Neuron (in vitro differentiated cells): ENCODE data around the gene FOXO3.
"Not testable (repeated sequence)": the region's sequence is repeated elsewhere in the genome, so short reads cannot be mapped to it uniquely, and the experiment has no call there.

ENCODE experiments used
- H2AFZ ChIP-seq: one replicate; pipeline ENCODE4 v1.6.1; 2013; ENCODE audit warnings: low read depth, mild to moderate bottlenecking, inconsistent platforms, low read length, moderate library complexity
- H3K27me3 ChIP-seq: one replicate; pipeline ENCODE4 v1.6.1; 2013; ENCODE audit warnings: low read length; ENCODE audit not compliant: insufficient read depth
- H3K36me3 ChIP-seq: one replicate; pipeline ENCODE4 v1.6.1; 2013; ENCODE audit warnings: low read length; ENCODE audit not compliant: insufficient read depth
- H3K4me1 ChIP-seq: one replicate; pipeline ENCODE4 v1.6.1; 2013; ENCODE audit warnings: low read length; ENCODE audit not compliant: insufficient read depth
- H3K4me3 ChIP-seq: 2 replicates; pipeline ENCODE4 v1.5.1; 2013; ENCODE audit warnings: mild to moderate bottlenecking, low read length, moderate library complexity
- H3K9me3 ChIP-seq: one replicate; pipeline ENCODE4 v1.6.1; 2013; ENCODE audit warnings: low read length

Gene FOXO3

DNA sequence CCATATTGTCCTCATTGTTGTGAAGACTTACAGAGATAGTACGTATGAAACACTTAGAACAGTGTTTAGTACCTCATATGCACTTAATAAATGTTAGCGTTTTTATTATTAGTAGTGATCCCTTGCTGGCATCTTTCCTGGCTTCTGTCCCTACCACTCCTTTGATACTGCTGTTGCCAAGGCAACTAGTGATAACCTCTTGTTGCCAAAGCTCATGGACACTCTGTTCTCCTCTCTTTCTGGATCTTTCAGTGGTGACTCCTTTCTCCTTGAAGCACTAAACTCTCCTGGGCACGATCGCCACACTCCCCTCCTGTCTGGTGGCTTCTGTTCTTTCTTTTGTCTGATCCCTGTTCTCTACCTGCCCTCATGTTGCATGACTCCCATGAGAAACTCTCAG lies 83.5 kb downstream of the FOXO3 start:
- H3K9me3 ChIP-seq = peaks cover 2% of the 10 kb centered on the region
- no peaks in the 10 kb centered on the region for H3K27me3 ChIP-seq
- no peak overlapping the region for H3K4me3 ChIP-seq

DNA sequence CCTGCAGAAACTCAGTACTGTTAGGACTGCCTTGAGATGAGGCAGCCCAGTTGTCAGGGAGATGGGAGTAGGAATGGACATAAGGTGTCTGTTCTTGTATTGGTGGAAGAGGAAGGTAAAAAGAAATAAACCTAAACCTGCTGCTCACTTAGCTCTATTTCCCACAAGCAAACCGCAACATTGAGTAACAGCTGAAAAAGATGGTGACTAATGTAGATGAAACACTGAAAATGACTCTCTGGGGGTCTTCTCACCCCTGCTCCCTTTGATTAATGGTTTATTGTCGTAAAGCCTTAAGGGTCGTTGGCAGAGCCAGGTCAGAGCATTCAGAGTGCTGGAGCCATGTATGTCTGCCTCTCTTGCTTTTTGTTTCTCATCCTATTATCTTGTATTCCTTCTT lies 87.5 kb downstream of the FOXO3 start:
- Histone ChIP-seq H3K4me3 (no peak overlapping the region), H3K4me1 (peaks cover 5% of the 10 kb centered on the region)

More for the DNA sequence above, 83.5 kb downstream of the FOXO3 start:
- Histone ChIP-seq H3K36me3 (no peaks in the 10 kb centered on the region), H3K4me1 (peaks cover 5% of the 10 kb centered on the region), H2AFZ (no peak overlapping the region)

DNA sequence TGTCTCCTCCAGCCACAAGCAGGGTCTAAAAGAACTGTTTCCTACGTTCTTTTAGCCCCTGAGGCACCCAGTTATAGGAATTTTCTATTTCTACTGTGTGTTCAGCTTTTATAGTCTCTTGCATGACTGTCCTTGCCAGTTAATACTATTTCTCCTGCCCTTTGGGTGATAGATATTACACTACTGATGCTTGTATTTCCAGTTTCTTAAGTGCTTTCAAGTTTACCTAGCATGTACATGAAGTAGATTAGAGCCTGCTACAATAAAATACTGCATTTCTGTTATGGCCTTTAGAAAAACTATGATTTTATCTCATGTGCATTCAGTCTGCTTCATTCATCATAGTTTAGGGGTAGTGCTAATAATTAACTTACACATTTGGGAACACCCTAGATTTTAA lies 89.6 kb downstream of the FOXO3 start:
- H3K9me3 ChIP-seq = no peaks in the 10 kb centered on the region
- peaks cover 5% of the 10 kb centered on the region for H3K4me1 ChIP-seq

More for the DNA sequence above, 87.5 kb downstream of the FOXO3 start:
- no peak overlapping the region for H2AFZ ChIP-seq
- no peaks in the 10 kb centered on the region for H3K9me3 ChIP-seq
- no peaks in the 10 kb centered on the region for H3K36me3 ChIP-seq
- no peaks in the 10 kb centered on the region for H3K27me3 ChIP-seq

DNA sequence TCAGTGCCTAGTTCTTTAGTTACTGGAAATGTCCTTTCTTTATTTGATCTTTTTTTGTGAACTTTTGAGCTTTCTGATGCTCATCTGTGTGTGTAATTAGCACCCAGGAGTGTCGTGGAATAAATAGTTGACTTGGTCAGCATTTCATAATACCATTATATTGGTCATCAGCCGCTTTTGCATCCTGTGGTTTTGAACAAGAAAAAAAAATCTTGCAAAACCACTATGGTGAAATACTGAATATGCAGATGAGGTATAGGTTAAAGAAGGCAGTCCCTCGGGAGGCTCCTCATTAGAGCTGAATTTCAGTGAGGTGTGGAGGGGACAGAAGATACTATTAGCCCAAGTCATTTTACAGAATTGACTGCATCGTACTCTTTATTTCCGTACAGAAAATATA lies 90.1 kb downstream of the FOXO3 start:
- Histone ChIP-seq H3K4me3 (no peak overlapping the region), H3K36me3 (no peaks in the 10 kb centered on the region), H3K4me1 (peaks cover 4% of the 10 kb centered on the region), H3K9me3 (no peaks in the 10 kb centered on the region), H3K27me3 (no peaks in the 10 kb centered on the region), H2AFZ (no peak overlapping the region)

More for the DNA sequence above, 89.6 kb downstream of the FOXO3 start:
- H3K36me3 ChIP-seq = no peaks in the 10 kb centered on the region
- no peak overlapping the region for H2AFZ ChIP-seq
- no peak overlapping the region for H3K4me3 ChIP-seq
- no peaks in the 10 kb centered on the region for H3K27me3 ChIP-seq

DNA sequence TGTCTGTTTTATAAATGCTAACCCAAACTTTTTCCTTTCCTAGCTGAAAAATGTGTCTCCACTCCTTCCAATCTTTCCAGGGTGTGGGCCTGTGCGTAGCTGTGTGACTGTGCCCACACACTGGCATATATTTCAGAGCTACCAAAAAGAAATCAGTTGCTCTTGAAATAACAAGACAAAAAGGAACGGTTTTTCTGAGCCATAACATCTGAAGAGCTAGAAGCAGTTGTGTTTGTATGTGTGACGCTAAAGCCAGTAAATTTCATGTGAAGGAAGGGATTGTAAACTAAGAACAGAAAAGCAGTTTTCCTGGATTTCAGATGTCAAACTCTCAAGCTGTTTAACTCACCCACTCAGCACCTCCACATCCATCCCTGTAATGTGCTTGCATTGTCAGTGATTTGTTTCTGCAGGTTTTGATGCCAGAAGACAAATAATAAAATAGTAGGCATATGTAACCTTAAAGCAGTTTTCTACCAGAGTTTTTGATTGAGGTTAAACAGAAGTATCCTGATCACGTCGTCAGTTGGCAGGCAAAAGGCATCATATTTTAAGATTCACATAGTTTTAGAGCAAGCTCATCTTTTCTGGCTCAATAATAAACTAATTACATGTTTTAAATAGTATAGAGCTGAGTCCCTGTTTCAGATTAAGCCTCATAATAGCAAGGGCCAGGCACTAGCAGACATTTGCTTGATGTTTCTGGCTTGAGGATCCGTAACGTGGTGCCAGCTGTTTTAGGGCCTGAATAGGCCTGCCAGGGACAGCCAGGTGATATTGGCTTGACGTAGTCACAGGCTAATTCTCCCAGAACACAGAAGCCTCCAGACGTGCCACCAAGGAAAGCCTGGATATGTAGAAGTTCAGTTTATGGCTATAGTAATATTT lies 90.9 kb downstream of the FOXO3 start:
- no peaks in the 10 kb centered on the region for H3K9me3 ChIP-seq
- H3K27me3 ChIP-seq = no peaks in the 10 kb centered on the region
- no peaks in the 10 kb centered on the region for H3K4me1 ChIP-seq
- H3K36me3 ChIP-seq = no peaks in the 10 kb centered on the region
- H2AFZ ChIP-seq = no peak overlapping the region
- H3K4me3 ChIP-seq = no peak overlapping the region

DNA sequence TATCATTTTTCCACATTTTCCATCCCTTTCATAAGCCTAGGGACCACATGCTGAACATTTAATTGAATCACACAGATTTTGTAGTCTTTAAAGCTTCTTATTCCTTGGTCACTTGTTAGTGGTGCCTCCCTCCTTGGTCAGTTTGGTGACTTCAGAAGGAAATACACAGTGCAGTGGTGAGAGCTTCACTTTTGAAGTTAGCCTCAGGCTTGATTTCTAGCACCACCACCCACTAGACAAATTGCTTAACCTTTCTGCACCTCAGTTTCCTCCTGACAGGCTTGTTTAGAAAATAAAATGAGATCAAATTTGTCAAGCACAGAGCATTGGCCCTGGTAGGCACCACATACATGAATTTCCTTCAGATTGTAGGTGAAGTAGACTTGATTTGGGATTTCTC lies 91.7 kb downstream of the FOXO3 start:
- no peaks in the 10 kb centered on the region for H3K9me3 ChIP-seq
- H3K27me3 ChIP-seq = no peaks in the 10 kb centered on the region
- H3K4me1 ChIP-seq = no peaks in the 10 kb centered on the region
- H3K36me3 ChIP-seq = no peaks in the 10 kb centered on the region
- no peak overlapping the region for H3K4me3 ChIP-seq
- no peak overlapping the region for H2AFZ ChIP-seq

DNA sequence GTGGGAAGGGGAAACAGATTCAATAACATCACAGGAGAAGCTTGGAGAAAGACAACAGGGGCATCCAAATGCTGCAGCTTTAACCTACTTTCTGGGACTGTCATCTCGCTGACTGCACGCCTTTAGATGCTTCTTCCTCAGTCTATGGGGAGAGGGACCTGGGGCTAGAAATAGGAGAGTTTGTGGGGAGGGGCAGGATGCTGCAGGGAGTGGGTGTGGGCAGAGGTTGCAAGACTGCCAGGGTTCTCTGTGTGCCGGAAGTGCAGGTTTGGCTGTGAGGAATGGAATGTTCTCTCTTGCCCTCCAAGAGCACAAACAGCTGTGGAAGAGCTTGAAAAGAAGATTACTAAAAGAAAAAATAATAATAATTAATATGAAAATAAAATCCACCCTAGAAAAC lies 93.2 kb downstream of the FOXO3 start:
- no peaks in the 10 kb centered on the region for H3K27me3 ChIP-seq
- H3K4me1 ChIP-seq = no peaks in the 10 kb centered on the region
- H3K36me3 ChIP-seq = no peaks in the 10 kb centered on the region
- H2AFZ ChIP-seq = no peak overlapping the region
- H3K9me3 ChIP-seq = no peaks in the 10 kb centered on the region
- H3K4me3 ChIP-seq = no peak overlapping the region

DNA sequence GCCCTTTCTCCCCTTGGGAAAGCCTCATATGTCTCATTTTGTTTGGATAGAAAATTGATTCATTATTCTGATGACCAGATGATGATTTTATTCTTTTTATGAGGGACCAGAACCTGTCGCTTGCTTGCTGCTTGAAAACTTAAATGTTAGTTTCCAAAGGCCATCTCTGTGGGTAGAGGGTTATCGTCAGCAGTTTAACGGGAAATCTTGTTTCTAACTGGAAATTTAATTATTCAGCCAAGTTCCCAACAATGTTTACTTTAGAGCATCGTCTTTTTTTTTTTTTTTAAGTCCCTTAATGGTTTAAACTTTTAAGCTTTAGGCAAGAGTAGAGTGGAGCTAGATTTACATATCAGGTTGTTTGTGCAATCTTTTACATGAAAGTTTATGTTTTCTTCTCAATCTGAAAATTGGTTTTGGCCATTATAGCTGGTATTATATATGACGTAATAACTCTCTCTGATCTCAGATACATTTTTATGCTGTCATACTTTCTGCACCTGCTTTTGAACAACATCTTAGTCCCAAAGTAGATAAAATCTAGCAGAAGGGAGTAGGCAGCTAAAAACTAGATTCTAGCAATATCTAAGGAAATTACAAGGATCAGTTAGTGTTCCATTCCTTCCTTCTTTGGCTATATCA lies 93.9 kb downstream of the FOXO3 start:
- no peak overlapping the region for H3K4me3 ChIP-seq
- no peaks in the 10 kb centered on the region for H3K27me3 ChIP-seq
- H3K36me3 ChIP-seq = no peaks in the 10 kb centered on the region
- no peaks in the 10 kb centered on the region for H3K4me1 ChIP-seq
- H2AFZ ChIP-seq = no peak overlapping the region
- H3K9me3 ChIP-seq = no peaks in the 10 kb centered on the region

DNA sequence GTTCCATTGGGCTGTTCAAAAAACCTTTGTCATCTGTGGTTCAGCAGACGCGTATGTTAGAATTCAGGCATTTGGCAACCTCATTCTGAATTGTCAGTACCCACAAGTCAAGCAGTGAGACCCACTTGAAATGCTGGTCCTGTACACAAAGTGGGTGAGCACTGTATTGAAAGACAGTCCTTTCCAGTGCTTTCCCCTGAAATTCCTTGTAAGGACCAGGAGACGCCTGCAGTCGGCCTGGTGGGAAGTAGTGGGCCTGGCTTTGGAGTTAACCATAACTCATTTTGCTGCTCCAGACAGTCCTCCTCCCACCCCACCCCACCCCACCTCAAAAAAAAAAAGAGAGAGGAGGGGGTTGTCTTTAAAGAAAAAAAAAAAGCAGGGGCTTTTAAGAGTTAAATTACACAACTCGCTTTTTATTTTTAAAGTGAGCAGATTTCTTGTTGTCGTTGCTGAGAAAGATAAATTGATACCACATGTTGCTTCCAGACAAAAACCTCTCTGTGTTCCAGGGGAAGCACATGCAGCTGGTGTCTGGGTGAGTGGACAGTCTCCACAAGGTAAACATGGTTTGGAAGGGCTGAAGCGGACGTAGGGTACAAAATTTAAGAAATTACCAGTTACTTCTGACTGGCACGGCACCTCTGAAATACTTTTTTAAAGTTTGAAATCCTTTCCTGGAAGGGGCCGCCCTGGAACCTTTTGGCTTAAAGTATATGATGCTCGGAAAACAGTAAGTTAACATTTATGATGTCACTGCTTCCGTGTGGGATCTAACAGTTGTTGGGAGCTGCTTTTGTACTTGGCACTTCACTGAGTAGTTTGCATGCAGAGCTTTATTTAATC lies 95.3 kb downstream of the FOXO3 start:
- Histone ChIP-seq H3K4me1 (no peaks in the 10 kb centered on the region), H3K36me3 (no peaks in the 10 kb centered on the region), H2AFZ (no peak overlapping the region), H3K27me3 (no peaks in the 10 kb centered on the region), H3K9me3 (no peaks in the 10 kb centered on the region), H3K4me3 (no peak overlapping the region)

DNA sequence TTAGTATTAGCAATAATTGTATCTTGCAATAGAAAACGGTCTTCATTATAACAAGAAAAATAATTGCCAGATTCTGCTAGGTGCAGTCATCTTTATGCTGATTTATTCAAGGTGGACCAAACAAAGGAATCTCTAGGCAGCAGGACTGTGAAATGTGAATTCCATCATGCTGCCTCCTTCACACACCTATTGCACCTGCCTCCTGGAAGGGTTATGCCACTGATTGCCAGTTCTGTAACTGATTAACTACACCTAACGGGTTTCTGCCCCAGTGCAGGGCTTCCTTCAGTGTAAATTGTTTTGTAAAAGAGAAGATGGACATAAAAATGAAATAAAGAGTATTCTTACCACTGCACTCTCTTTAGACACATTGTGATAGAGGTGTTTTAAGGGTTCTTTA lies 96.1 kb downstream of the FOXO3 start:
- Histone ChIP-seq H3K9me3 (no peaks in the 10 kb centered on the region), H3K36me3 (no peaks in the 10 kb centered on the region), H3K4me3 (no peak overlapping the region), H2AFZ (no peak overlapping the region), H3K27me3 (no peaks in the 10 kb centered on the region), H3K4me1 (no peaks in the 10 kb centered on the region)

DNA sequence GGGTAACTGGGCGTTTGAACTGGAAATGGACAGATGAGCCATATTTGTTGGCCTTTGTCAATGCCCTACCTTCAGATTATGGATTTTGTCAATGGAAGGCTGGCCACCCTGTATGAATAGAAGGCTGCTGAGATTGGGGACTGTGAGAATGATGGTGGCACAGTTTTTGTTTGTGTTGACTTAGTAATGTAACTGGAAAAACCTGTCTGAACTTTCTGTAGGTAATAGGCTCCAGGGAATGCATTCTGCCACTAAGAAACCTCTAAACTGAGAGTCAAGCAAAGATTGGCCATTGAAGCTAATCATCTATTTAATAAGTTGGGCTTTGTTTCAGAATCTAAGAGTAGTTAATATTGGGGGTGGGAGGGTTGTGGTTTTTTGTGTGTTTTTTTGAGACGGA lies 97.5 kb downstream of the FOXO3 start:
- Histone ChIP-seq H3K27me3 (no peaks in the 10 kb centered on the region), H3K4me3 (no peak overlapping the region)

DNA sequence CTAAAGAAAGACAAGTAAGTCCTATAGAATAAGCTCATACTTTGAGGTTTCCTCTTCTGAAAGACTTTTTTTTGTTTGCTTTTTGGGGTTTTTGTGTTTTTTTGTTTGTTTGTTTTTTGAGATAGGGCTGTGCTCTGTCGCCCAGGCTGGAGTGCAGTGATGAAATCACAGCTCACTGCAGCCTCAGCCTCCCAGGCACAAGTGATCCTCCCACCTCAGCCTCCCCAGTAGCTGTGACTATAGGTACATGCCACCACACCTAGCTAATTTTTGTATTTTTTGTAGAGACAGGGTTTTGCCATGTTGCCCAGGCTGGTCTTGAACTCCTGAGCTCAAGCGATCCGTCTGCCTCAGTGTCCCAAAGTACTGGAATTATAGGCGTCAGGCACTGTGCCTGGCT lies 98.1 kb downstream of the FOXO3 start:
- H3K27me3 ChIP-seq, H3K4me1 ChIP-seq, H2AFZ ChIP-seq, H3K36me3 ChIP-seq, H3K9me3 ChIP-seq, H3K4me3 ChIP-seq: not testable (repeated sequence)

More for the DNA sequence above, 97.5 kb downstream of the FOXO3 start:
- no peaks in the 10 kb centered on the region for H3K36me3 ChIP-seq
- H2AFZ ChIP-seq = no peak overlapping the region
- no peaks in the 10 kb centered on the region for H3K4me1 ChIP-seq
- H3K9me3 ChIP-seq = no peaks in the 10 kb centered on the region

DNA sequence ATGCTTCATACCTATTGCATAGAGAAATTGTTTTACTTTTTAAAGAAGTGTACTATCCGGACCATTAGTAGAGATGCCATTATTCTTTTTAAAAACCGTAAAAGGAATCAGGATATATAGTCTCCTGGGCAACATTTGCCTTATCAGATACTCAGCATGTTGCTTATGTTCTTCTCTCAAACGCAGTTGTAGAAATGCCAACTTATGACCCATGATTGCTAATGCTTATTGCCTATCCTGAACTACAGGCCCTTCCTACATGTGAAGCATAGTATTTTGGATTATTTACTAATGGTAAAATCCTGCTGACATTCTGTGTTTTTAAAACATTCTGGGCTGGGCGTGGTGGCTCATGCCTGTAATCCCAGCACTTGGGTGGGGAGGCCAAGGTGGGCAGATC lies 99.5 kb downstream of the FOXO3 start:
- Histone ChIP-seq H3K36me3 (peaks cover 3% of the 10 kb centered on the region), H3K4me3 (no peak overlapping the region), H3K9me3 (peaks cover 2% of the 10 kb centered on the region), H3K4me1 (no peaks in the 10 kb centered on the region), H2AFZ (no peak overlapping the region), H3K27me3 (no peaks in the 10 kb centered on the region)
